B cell (primary cell): Measurements from ENCODE around the gene NOTCH4. TPM values are rescaled to one million over a fixed set of nuclear protein-coding genes. Genes with fewer than 3 reads are reported as not detected.

ENCODE experiments used
- ATAC-seq: fragments of 200-7000 bp; cut with Tn5 transposase; one replicate; pipeline ENCODE4 v1.10.0; 2021; ENCODE audit warnings: low read depth, mild to moderate bottlenecking, moderate number of reproducible peaks, moderate library complexity
- CTCF ChIA-PET: fragments of 350-600 bp; sonication (Branson Sonifier 250); formaldehyde crosslinking; loops from one replicate; lab custom pipeline; 2021; ENCODE audit warnings: antibody characterized with exemption, inconsistent platforms; lab: Charles Lee
- POLR2A ChIA-PET: fragments of 350-600 bp; sonication (Branson Sonifier 250); formaldehyde crosslinking; loops from one replicate; lab custom pipeline; 2021; ENCODE audit warnings: antibody characterized with exemption; lab: Charles Lee
- DNase-seq: peaks from one replicate; pipeline ENCODE4 v3.0.0; 2013
- H2AFZ ChIP-seq: 2 replicates; pipeline ENCODE4 v1.6.1; 2012; ENCODE audit warnings: mild to moderate bottlenecking, low read depth, low read length; ENCODE audit not compliant: insufficient read depth, poor library complexity, severe bottlenecking
- H3K27ac ChIP-seq, 2 donors: 1 replicate in 1 of 2; 2 replicates in 1 of 2; pipeline ENCODE4 v1.5.1; 2012 to 2013; ENCODE audit warnings: low read length in 2 of 2, mild to moderate bottlenecking in 2 of 2, moderate library complexity in 1 of 2
- H3K27me3 ChIP-seq, 4 experiments: fragments of 200-600 bp in 1 of 4; sonication (generic) in 1 of 4; replicated peaks in 1 of 4; 1 replicate in 2 of 4; 2 replicates in 2 of 4; pipeline versions ENCODE4 v1.6.1 to v1.7.0; 2013 to 2016; ENCODE audit warnings: low read length in 3 of 4, mild to moderate bottlenecking in 2 of 4, mixed read lengths in 1 of 4, moderate library complexity in 1 of 4; ENCODE audit not compliant: insufficient read depth in 4 of 4, control insufficient read depth in 3 of 4; ENCODE audit errors: control extremely low read depth in 1 of 4
- H3K36me3 ChIP-seq, 2 experiments: replicated peaks in 1 of 2; 1 replicate in 1 of 2; 2 replicates in 1 of 2; pipeline versions ENCODE4 v1.6.1 to v1.7.1; 2013; ENCODE audit warnings: low read length in 1 of 2; ENCODE audit not compliant: insufficient read depth in 2 of 2, control insufficient read depth in 1 of 2; ENCODE audit errors: control extremely low read depth in 1 of 2, extremely low read depth in 1 of 2
- H3K4me1 ChIP-seq, 2 donors: fragments of 200-600 bp in 1 of 2; sonication (generic) in 1 of 2; 1 replicate in 1 of 2; 2 replicates in 1 of 2; pipeline versions ENCODE4 v1.5.1 to v1.6.1; 2013 to 2017; ENCODE audit warnings: low read length in 2 of 2; ENCODE audit not compliant: control insufficient read depth in 2 of 2, insufficient read depth in 2 of 2
- H3K4me2 ChIP-seq: replicated peaks from 2 replicates; pipeline ENCODE3; 2012; ENCODE audit warnings: mild to moderate bottlenecking, low read depth, low read length; ENCODE audit not compliant: poor library complexity, severe bottlenecking
- H3K4me3 ChIP-seq, 5 experiments: fragments of 200-600 bp in 1 of 5; sonication (generic) in 1 of 5; 1 replicate in 3 of 5; 2 replicates in 2 of 5; pipeline versions ENCODE4 v1.5.1 to v1.7.0; 2011 to 2016; ENCODE audit warnings: low read length in 4 of 5, mild to moderate bottlenecking in 4 of 5, low read depth in 2 of 5, control low read depth in 1 of 5, moderate library complexity in 1 of 5; ENCODE audit not compliant: insufficient read depth in 1 of 5; ENCODE audit errors: control extremely low read depth in 1 of 5, extremely low read depth in 1 of 5
- H3K79me2 ChIP-seq: fragments of 200-600 bp; sonication (generic); one replicate; pipeline ENCODE4 v1.6.0; 2016; ENCODE audit warnings: low read length; ENCODE audit not compliant: control insufficient read depth, insufficient read depth
- H3K9ac ChIP-seq: fragments of 200-600 bp; sonication (generic); 2 replicates; pipeline ENCODE4 v1.6.1; 2017; ENCODE audit warnings: mild to moderate bottlenecking, low read length, moderate library complexity
- H3K9me3 ChIP-seq, 3 donors: one replicate each; pipeline versions ENCODE4 v1.6.1 to v1.7.1; 2013; ENCODE audit warnings: low read length in 2 of 3; ENCODE audit not compliant: control insufficient read depth in 2 of 3, insufficient read depth in 1 of 3; ENCODE audit errors: control extremely low read depth in 1 of 3
- H4K20me1 ChIP-seq: 2 replicates; pipeline ENCODE4 v1.6.0; 2012; ENCODE audit warnings: mild to moderate bottlenecking, low read length; ENCODE audit not compliant: insufficient read depth, control insufficient read depth, poor library complexity, severe bottlenecking
- H3K27ac Mint-ChIP-seq: one replicate; pipeline ENCODE4 v1.8.0; 2021; ENCODE audit warnings: mixed read lengths
- H3K27me3 Mint-ChIP-seq: one replicate; pipeline ENCODE4 v1.8.0; 2021; ENCODE audit warnings: mixed read lengths
- H3K4me1 Mint-ChIP-seq: one replicate; pipeline ENCODE4 v1.8.0; 2021; ENCODE audit warnings: mixed read lengths
- H3K4me3 Mint-ChIP-seq: one replicate; pipeline ENCODE4 v1.8.0; 2021; ENCODE audit warnings: mixed read lengths
- H3K9me3 Mint-ChIP-seq: one replicate; pipeline ENCODE4 v1.8.0; 2022; ENCODE audit warnings: mixed read lengths; ENCODE audit not compliant: insufficient read depth
- CTCF ChIP-seq: fragments of 200-600 bp; IDR thresholded peaks from one replicate; pipeline ENCODE4 v1.8.0; 2022; ENCODE audit warnings: antibody characterized with exemption, mild to moderate bottlenecking
- EZH2 ChIP-seq: IDR thresholded peaks from 2 replicates; pipeline ENCODE4 v1.6.1; 2012; ENCODE audit warnings: borderline replicate concordance, low read depth, mild to moderate bottlenecking, moderate library complexity, low read length; ENCODE audit not compliant: insufficient read depth, poor library complexity, severe bottlenecking
- WGBS: methylation state at CpG from one replicate; pipeline ENCODE4 v1.1.5; 2013; ENCODE audit warnings: missing lambda C conversion rate; ENCODE audit not compliant: insufficient coverage; 5-methylcytosine and 5-hydroxymethylcytosine counted together
- intact Hi-C: fragments of 100-400 bp; cut with micrococcal nuclease; formaldehyde crosslinking; loops from one replicate; pipeline ENCODE4 v1.10.0; 2022
- polyA plus RNA-seq: library from polyadenylated mRNA; depleted of rRNA; stranded (reverse); fragments of >200 nt; gene quantifications from 2 replicates; pipeline ENCODE4 v1.2.3, GENCODE V29; 2012
- total RNA-seq, 2 donors: library from RNA; stranded (reverse); fragments of 120-200 nt in 1 of 2; gene quantifications; 1 replicate in 1 of 2; 2 replicates in 1 of 2; pipeline versions ENCODE4 v1.2.3 to v1.2.4, GENCODE V29; 2013 to 2022

NOTCH4 gene
- total and polyA plus RNA-seq, 2 donors (not counting 1 experiment from before 2014, with no cell fraction given): 6.3 to 10.3 TPM

- no peaks in the 10 kb centered on the region for H3K36me3 ChIP-seq
- no peak overlapping the region for H3K27ac ChIP-seq
- H3K9me3 ChIP-seq: no peaks in the 10 kb centered on the region
- no peaks in the 10 kb centered on the region for H3K27me3 ChIP-seq
- H4K20me1 ChIP-seq: no peaks in the 10 kb centered on the region
- Mint-ChIP-seq H3K4me3 (no peak overlapping the region), H3K27me3 (peaks cover 5% of the 10 kb centered on the region), H3K4me1 (peaks cover 40% of the 10 kb centered on the region), H3K9me3 (no peaks in the 10 kb centered on the region), H3K27ac (no peak overlapping the region)
- H3K4me1 ChIP-seq: peaks cover 43 to 44% of the 10 kb centered on the region in 2 donors
- no peak overlapping the region for H3K4me3 ChIP-seq
- ChIA-PET POLR2A (no interaction called here), CTCF (no interaction called here)
- H2AFZ ChIP-seq: no peak overlapping the region
- no peak overlapping the region for H3K4me2 ChIP-seq
- 100% methylated on average over 3 of the region's 4 CpGs for WGBS
- no peak for DNase-seq
- ATAC-seq: no peak
- no peaks in the 10 kb centered on the region for H3K79me2 ChIP-seq
- TF ChIP-seq EZH2 (no peak), CTCF (no peak)
- intact Hi-C loops: no loop called here
- no peak overlapping the region for H3K9ac ChIP-seq
These were observed 3.8 kb downstream of the NOTCH4 start for GRCh38 chr6:32220021-32220420.

- H3K4me3 ChIP-seq: no peak overlapping the region
- POLR2A ChIA-PET: interaction anchor here (0.6 kb wide), 1 partner anchor 10 kb away, joined by 9 read pairs; no protein-coding TSS in a partner anchor
- no peak for DNase-seq
- no peaks in the 10 kb centered on the region for H4K20me1 ChIP-seq
- Mint-ChIP-seq H3K4me1 (peaks cover 29% of the 10 kb centered on the region), H3K27me3 (peaks cover 5% of the 10 kb centered on the region), H3K9me3 (no peaks in the 10 kb centered on the region), H3K27ac (no peak overlapping the region), H3K4me3 (no peak overlapping the region)
- H2AFZ ChIP-seq: no peak overlapping the region
- H3K36me3 ChIP-seq: no peaks in the 10 kb centered on the region
- no peaks in the 10 kb centered on the region for H3K79me2 ChIP-seq
- H3K27ac ChIP-seq: no peak overlapping the region
- H3K9me3 ChIP-seq: no peaks in the 10 kb centered on the region
- H3K27me3 ChIP-seq: no peaks in the 10 kb centered on the region
- CTCF ChIA-PET: no interaction called here
- no peak overlapping the region for H3K9ac ChIP-seq
- H3K4me1 ChIP-seq: peaks cover 25 to 31% of the 10 kb centered on the region in 2 donors
- ATAC-seq: no peak
- 89% methylated on average over 7 of the region's 7 CpGs for WGBS
- TF ChIP-seq EZH2: no peak
- intact Hi-C loops: no loop called here
- no peak overlapping the region for H3K4me2 ChIP-seq
These were observed 5.7 kb downstream of the NOTCH4 start for GRCh38 chr6:32218167-32218566.
